Activated naive CD8-positive, alpha-beta T cell treated with anti-CD3 and anti-CD28 coated beads, Interleukin-2, amount 10 ng/mL, durations not matched to agents 7 days and 5 days (primary cell): ENCODE results near the gene FOXN3. TPM values are rescaled to one million over a fixed set of nuclear protein-coding genes. Genes with fewer than 3 reads are reported as not detected.

Experiments used
- ATAC-seq: fragments of 150-1000 bp; cut with Tn5 transposase; one replicate; pipeline ENCODE4 v1.10.0; 2021; ENCODE audit warnings: low read depth, moderate library complexity
- POLR2A ChIA-PET: fragments of 350-600 bp; sonication (Branson Sonifier 250); formaldehyde crosslinking; loops from one replicate; lab custom pipeline; 2021; ENCODE audit warnings: antibody characterized with exemption; lab: Charles Lee
- DNase-seq: peaks from one replicate; pipeline ENCODE4 v3.0.0; 2021
- H3K27ac Mint-ChIP-seq: one replicate; pipeline ENCODE4 v1.8.0; 2022; ENCODE audit warnings: mild to moderate bottlenecking, mixed read lengths
- H3K27me3 Mint-ChIP-seq: one replicate; pipeline ENCODE4 v1.8.0; 2022; ENCODE audit warnings: mild to moderate bottlenecking, moderate library complexity, mixed read lengths
- H3K36me3 Mint-ChIP-seq: one replicate; pipeline ENCODE4 v1.8.0; 2021; ENCODE audit warnings: mild to moderate bottlenecking, mixed read lengths
- H3K4me1 Mint-ChIP-seq: one replicate; pipeline ENCODE4 v1.8.0; 2021; ENCODE audit warnings: mixed read lengths
- H3K4me3 Mint-ChIP-seq: one replicate; pipeline ENCODE4 v1.8.0; 2022; ENCODE audit warnings: mild to moderate bottlenecking, moderate library complexity, mixed read lengths
- H3K9me3 Mint-ChIP-seq: one replicate; pipeline ENCODE4 v1.8.0; 2021; ENCODE audit warnings: mixed read lengths
- total RNA-seq, 2 experiments: library from RNA; stranded (reverse); gene quantifications; one replicate each; pipeline ENCODE4 v1.2.3, GENCODE V29; 2021

The FOXN3 gene
- total RNA-seq, 2 experiments from 2014 or later, result 101 to 102 TPM

DNA sequence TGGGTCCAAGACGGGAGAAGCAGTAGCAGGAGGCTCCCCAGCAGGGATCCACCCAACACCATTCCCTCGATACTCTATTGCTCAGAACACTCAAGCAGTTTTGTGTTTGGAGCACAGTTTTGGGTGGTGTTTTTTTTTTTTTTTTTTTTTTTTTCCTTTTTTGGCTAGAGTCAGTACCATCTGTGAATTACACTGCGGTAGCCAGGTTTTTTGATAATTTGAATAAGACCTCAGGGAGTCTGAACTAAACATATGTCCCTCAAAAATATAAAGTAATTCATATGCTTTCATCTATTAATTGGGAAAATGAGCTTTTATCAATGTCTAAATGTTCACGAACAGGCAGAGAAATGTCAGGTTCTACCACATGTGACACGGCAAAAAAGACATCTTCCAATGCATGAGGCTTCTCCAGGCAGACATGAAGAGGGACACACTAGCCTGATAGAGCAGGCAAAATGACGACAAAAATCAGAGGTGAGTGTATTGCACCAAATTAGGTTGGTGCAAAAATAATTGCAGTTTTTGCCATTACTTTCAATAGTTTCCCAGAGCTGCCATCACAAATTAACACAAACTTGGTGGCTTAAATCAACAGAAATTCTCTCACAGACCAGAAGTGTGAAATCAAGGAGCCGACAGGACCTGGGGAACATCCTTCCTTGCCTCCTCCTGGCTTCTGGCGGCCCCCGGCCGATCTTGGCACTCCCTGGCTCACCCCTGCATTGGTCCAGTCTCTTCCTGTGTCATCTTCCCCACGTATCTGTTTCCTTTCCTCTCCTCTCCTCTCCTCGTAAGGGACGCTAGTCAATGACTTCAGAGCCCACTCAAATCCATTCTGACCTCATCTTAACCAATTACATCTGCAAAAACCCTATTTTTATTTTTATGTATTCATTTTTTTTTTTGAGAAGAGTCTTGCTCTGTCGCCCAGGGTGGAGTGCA lies 33.9 kb downstream of the FOXN3 start:
- H3K36me3 Mint-ChIP-seq, result peaks cover 33% of the 10 kb centered on the region
- no peak overlapping the region for H3K4me3 Mint-ChIP-seq
- DNase-seq (no peak), ATAC-seq (no peak)
- H3K4me1 Mint-ChIP-seq, result peaks cover 17% of the 10 kb centered on the region
- POLR2A ChIA-PET, result no interaction called here
- peak overlapping the region; percentile 35 for H3K27ac Mint-ChIP-seq
- H3K27me3 Mint-ChIP-seq, result no peaks in the 10 kb centered on the region
- H3K9me3 Mint-ChIP-seq, result peaks cover 5% of the 10 kb centered on the region

DNA sequence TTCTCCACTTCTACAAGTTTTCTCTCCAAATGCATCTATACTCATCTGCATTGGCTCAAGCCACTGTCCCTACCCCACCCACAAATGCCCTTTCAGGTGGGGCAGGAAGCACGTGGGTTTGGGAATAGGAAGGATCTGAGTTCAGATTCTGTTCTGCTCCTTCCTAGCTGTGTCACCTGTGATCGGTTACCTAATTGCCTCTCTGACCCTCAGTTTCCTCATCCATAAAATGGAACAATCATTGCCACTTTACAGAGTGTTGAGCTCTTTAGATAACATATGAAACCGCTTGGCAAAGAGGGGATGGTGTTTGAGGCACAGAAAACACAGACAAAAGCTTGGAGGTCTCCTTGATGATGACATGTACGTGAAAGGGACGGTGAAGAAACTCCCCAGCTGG lies 34.5 kb downstream of the FOXN3 start:
- Mint-ChIP-seq H3K9me3 (peaks cover 5% of the 10 kb centered on the region), H3K4me3 (no peak overlapping the region), H3K4me1 (peaks cover 17% of the 10 kb centered on the region), H3K27me3 (no peaks in the 10 kb centered on the region), H3K36me3 (peaks cover 36% of the 10 kb centered on the region), H3K27ac (peak overlapping the region; percentile 35)
- DNase-seq, result no peak
- no peak for ATAC-seq
- POLR2A ChIA-PET, result no interaction called here

DNA sequence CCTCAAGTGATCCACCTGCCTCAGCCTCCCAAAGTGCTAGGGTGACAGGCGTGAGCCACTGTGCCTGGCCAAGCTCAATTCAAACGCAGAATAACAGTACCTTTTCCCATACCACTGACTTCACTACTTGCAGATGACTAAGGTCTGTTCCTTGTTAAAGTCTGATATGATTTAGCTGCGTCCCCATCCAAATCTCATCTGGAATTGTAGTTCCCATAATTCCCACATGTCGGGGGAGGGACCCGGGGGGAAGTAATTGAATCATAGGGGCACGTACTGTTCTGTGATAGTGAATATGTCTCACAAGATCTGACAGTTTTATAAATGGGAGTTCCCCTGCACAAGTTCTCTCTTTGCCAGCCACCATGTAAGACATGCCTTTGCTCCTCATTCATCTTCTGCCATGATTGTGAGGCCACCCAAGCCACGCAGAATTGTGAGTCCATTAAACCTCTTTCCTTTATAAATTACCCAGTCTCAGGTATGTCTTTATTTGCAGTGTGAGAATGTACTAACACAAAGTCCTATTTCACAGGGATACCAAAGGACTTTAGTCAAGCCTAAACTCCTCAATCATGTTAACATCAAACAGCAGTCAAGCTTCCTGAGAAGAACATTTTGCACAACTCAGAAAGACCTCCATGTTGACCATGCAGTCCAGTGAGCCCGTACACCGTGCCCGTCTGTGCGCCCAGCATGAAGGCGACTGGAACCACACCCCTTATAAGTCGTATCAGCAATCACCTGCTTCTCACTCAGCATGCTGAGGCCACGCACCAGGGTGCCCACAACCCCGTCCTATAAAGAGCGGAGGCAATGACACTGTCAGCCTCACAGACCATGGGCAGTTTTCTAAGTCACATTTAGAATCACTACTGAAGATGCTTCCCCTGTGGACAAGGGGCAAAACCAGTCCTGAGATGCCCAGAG lies 36.9 kb downstream of the FOXN3 start:
- ATAC-seq, result no peak
- Mint-ChIP-seq H3K27me3 (no peaks in the 10 kb centered on the region), H3K9me3 (peaks cover 7% of the 10 kb centered on the region), H3K36me3 (peaks cover 41% of the 10 kb centered on the region), H3K27ac (no peak overlapping the region), H3K4me1 (peaks cover 18% of the 10 kb centered on the region), H3K4me3 (no peak overlapping the region)
- DNase-seq, result no peak
- POLR2A ChIA-PET, result interaction anchor here (1.0 kb wide), 1 partner anchor 36 kb away, joined by 3 read pairs; no protein-coding TSS in a partner anchor

DNA sequence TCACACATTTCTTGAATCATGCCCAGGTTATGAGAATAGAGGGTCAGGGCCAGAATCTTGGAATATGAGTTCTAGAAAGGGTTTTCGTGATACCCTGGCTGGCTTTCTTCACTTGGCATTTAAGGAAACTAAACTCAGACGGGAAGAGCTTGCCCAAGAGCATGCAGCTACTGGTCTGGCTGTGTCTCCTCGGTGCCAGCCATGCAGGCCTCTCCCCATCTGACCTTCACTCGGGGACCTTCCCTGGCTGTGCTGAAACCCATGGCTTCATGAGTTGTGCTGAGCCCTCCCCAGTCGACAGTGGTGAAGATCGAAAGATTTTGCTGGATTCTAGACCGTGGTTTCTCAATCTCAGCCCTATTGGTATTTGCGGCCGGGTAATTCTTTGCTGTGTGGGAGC lies 38.0 kb downstream of the FOXN3 start:
- H3K4me1 Mint-ChIP-seq, result peaks cover 10% of the 10 kb centered on the region
- no peaks in the 10 kb centered on the region for H3K27me3 Mint-ChIP-seq
- no peak for ATAC-seq
- H3K9me3 Mint-ChIP-seq, result peaks cover 11% of the 10 kb centered on the region
- POLR2A ChIA-PET, result interaction anchor here (1.0 kb wide), 1 partner anchor 37 kb away, joined by 3 read pairs; no protein-coding TSS in a partner anchor
- no peak for DNase-seq
- peaks cover 46% of the 10 kb centered on the region for H3K36me3 Mint-ChIP-seq
- no peak overlapping the region for H3K27ac Mint-ChIP-seq
- no peak overlapping the region for H3K4me3 Mint-ChIP-seq

DNA sequence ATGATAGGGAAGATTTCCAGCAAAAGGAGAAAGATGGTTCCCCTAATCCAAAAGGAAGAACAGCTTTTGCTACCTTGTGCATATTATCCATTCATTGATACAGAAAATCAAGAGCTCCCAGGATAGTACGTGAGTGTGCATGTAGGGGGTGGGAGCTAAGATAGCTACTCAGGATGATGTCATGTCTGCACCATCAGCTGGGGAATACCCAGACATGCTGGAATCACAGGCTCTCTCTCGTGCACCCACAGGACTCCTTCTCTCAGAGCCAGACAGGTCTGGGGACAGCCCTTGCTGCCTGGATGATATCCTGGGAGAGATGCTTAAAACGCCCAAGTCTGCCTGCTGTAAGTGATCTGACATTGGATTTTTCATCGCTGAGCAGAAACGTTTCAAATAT lies 38.9 kb downstream of the FOXN3 start:
- Mint-ChIP-seq H3K27me3 (no peaks in the 10 kb centered on the region), H3K27ac (no peak overlapping the region), H3K36me3 (peaks cover 45% of the 10 kb centered on the region), H3K4me1 (peaks cover 12% of the 10 kb centered on the region), H3K9me3 (peaks cover 11% of the 10 kb centered on the region), H3K4me3 (no peak overlapping the region)
- DNase-seq (no peak), ATAC-seq (no peak)
- POLR2A ChIA-PET, result no interaction called here

DNA sequence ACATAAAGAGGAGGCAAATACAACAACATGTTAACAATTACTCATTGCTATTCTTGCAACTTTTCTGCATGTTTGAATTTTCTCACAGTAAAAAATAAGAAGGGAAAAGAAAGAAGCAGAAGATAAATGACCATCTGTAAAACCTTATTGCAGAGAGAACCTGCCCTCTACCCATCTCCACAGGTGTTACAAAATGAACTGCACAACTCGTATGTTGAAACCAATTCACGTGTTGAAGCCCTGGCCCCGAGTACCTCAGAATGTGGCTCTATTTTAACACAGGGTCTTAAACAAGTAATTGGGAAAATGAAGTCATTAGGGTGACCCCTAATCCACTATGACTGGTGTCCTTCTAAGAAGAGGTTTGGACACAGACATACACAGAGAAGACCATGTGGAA lies 39.5 kb downstream of the FOXN3 start:
- H3K36me3 Mint-ChIP-seq, result peaks cover 48% of the 10 kb centered on the region

DNA sequence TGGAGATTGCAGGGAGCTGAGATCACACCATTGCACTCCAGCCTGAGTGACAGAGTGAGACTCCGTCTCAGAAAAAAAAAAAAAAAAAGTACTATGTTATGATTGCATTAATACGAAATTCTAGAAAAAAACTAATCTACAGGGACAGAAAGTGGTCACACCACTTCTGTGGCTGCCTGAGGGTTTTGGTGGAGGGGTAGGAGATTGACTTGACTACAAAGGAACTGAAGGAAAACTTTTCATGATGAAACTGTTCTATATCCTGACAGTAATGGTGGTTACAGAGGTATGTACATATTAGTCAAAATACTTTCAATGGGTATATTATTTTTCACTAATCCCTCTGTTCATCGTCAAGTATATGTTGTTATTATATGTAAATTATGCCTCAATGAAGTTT lies 42.1 kb downstream of the FOXN3 start:
- H3K4me1 Mint-ChIP-seq, result peaks cover 19% of the 10 kb centered on the region
- H3K9me3 Mint-ChIP-seq, result peaks cover 6% of the 10 kb centered on the region
- POLR2A ChIA-PET, result interaction anchor here (0.7 kb wide), 1 partner anchor 393 kb away, joined by 6 read pairs; no protein-coding TSS in a partner anchor

More for the DNA sequence above, 39.5 kb downstream of the FOXN3 start:
- Mint-ChIP-seq H3K9me3 (peaks cover 11% of the 10 kb centered on the region), H3K4me3 (no peak overlapping the region), H3K4me1 (peaks cover 17% of the 10 kb centered on the region), H3K27ac (no peak overlapping the region), H3K27me3 (no peaks in the 10 kb centered on the region)
- ATAC-seq (no peak), DNase-seq (no peak)
- POLR2A ChIA-PET, result no interaction called here

DNA sequence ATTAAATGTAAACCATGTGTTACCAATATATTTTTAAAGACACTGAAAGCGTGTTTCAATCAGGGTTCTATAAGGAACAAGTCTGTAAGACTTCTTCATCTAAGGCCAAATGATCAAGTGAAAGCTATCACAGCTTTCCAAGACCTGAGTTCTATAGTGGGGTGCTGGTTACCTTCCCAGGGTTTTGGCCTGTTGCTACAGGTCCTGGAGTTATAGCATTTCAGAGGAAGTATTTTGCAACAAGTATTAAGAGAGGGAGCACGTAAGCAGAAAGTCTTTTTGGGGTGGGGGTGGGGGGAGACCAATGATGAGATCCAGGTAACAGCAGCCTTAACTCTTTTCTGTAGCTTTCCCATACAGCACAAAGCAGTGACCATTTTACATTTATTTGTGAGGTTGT lies 43.8 kb downstream of the FOXN3 start:
- ATAC-seq, result no peak
- peaks cover 37% of the 10 kb centered on the region for H3K36me3 Mint-ChIP-seq
- H3K4me1 Mint-ChIP-seq, result peaks cover 18% of the 10 kb centered on the region
- H3K4me3 Mint-ChIP-seq, result no peak overlapping the region
- POLR2A ChIA-PET, result no interaction called here
- H3K27me3 Mint-ChIP-seq, result no peaks in the 10 kb centered on the region
- H3K9me3 Mint-ChIP-seq, result peaks cover 5% of the 10 kb centered on the region
- no peak overlapping the region for H3K27ac Mint-ChIP-seq
- DNase-seq, result no peak

More for the DNA sequence above, 42.1 kb downstream of the FOXN3 start:
- no peak for ATAC-seq
- Mint-ChIP-seq H3K36me3 (peaks cover 40% of the 10 kb centered on the region), H3K27ac (no peak overlapping the region), H3K4me3 (no peak overlapping the region), H3K27me3 (no peaks in the 10 kb centered on the region)
- DNase-seq, result no peak

DNA sequence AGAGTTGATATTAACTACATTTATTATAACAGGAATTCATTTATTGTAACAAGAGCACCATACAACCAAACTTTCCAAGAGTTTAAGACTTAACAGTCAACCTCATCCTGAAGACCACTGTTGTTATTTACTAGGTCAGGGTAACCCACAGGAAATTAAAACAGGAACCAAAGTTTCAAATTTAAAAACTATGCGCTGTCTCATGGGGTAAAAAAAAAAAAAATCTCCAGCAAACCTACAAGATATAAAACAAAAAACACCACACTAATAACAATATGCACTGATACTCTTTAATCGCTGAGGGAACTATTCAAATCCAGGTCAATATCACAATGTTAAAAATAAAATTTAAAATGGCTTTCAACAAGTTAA lies 44.5 kb downstream of the FOXN3 start:
- POLR2A ChIA-PET, result no interaction called here
- Mint-ChIP-seq H3K36me3 (peaks cover 34% of the 10 kb centered on the region), H3K9me3 (peaks cover 5% of the 10 kb centered on the region), H3K27me3 (no peaks in the 10 kb centered on the region), H3K27ac (no peak overlapping the region), H3K4me1 (peaks cover 18% of the 10 kb centered on the region), H3K4me3 (no peak overlapping the region)
- ATAC-seq, result no peak
- DNase-seq, result no peak

DNA sequence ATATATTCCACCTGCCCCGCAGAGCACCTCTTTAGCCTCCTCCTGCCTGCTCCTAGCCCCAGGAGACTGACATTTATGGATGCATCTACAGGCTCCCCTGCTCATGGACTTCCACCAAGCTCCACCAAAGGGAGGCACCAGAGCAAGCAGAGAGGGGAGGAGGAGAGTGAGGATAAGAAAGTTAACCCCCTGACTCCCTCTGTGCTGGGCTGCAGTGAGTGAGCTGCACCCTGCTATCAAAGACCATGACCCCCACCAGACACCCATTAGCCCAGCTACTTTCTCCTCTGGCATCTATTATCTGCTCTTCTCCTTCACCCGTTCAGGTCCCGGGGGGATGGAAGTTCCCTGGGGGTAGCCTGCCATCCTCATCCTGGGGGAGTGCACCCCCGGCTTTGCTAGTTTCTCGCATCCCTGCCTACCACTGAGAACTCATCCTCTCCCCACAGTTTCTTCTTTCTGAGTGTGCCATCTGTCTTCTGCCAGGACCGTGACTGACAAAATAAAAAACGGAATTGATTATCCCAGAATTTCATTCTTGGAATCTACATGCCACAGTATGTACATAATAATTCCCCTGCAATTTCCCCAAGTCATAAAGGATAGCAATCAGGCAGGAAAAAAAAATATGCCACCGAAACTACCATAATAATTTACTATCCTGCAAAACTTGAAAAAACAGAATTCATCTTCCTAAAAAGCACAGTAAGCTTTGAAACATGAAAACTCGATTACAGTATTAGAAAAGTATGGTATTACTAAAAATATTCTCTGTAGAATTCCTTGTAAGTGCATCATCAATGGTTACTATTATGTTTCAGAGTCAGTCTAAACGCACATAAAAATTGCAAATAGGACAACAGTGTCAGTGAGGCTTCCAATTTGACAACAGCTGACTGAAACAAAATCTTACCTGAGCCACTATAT lies 45.2 kb downstream of the FOXN3 start:
- ATAC-seq (no peak), DNase-seq (no peak)
- no peaks in the 10 kb centered on the region for H3K27me3 Mint-ChIP-seq
- no peak overlapping the region for H3K4me3 Mint-ChIP-seq
- peaks cover 4% of the 10 kb centered on the region for H3K9me3 Mint-ChIP-seq
- POLR2A ChIA-PET, result no interaction called here
- H3K4me1 Mint-ChIP-seq, result peaks cover 18% of the 10 kb centered on the region
- peak overlapping the region; percentile 40 for H3K27ac Mint-ChIP-seq
- H3K36me3 Mint-ChIP-seq, result peaks cover 31% of the 10 kb centered on the region

DNA sequence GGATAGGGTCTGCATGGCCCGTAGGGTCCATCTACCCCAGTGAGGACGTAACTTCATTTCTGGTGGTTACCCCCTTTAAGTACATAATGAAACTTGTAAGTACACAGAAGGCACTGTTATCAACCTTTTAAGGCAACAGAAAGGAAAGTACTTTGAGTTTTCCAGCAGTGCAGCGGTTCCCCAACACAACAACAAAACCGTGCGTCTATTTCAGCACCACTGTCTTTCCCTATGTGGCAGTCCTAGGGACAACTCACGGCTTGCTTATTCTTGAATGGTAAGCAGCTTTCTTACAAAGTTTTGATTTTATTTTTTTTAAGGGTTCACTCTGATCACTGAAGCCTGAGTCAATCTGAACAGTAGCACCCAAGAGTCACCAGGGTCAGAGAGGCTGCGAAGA lies 46.3 kb downstream of the FOXN3 start:
- POLR2A ChIA-PET, result no interaction called here
- H3K36me3 Mint-ChIP-seq, result peaks cover 31% of the 10 kb centered on the region
- H3K9me3 Mint-ChIP-seq, result peaks cover 4% of the 10 kb centered on the region
- no peaks in the 10 kb centered on the region for H3K27me3 Mint-ChIP-seq
- no peak overlapping the region for H3K4me3 Mint-ChIP-seq
- DNase-seq (no peak), ATAC-seq (no peak)
- H3K27ac Mint-ChIP-seq, result no peak overlapping the region
- peaks cover 21% of the 10 kb centered on the region for H3K4me1 Mint-ChIP-seq

DNA sequence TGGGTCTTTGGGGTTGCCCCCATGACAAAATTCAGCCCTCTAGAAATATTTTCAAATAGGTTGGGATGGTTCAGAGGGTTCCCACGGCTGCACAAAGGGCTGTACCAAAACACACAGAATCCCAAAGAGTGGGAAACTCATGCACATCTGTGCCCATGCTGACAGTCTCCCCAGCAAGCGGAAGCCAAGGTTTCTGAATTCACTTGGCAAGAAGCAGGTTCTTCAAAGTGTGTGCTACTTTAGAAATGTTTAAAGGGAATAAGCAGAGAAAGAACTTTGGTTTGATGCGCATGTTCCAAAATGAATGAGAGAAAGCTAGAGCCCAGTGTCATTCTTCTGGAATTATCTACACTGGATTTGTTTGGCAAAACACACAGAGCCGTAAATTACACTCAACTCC lies 46.7 kb downstream of the FOXN3 start:
- Mint-ChIP-seq H3K36me3 (peaks cover 29% of the 10 kb centered on the region), H3K4me3 (no peak overlapping the region), H3K4me1 (peaks cover 24% of the 10 kb centered on the region), H3K9me3 (peaks cover 4% of the 10 kb centered on the region), H3K27ac (no peak overlapping the region), H3K27me3 (no peaks in the 10 kb centered on the region)
- ATAC-seq (no peak), DNase-seq (no peak)
- POLR2A ChIA-PET, result no interaction called here
